Eye (tissue), 1 donor: ENCODE results near the gene MGLL.

Experiments
- DNase-seq: peaks from one replicate; pipeline ENCODE4 v3.0.0-alpha.2; 2015

The MGLL gene

GRCh38 chr3:127699416-127700300 is 122.7 kb downstream of the MGLL start:
- DNase-seq, result no peak

DNA sequence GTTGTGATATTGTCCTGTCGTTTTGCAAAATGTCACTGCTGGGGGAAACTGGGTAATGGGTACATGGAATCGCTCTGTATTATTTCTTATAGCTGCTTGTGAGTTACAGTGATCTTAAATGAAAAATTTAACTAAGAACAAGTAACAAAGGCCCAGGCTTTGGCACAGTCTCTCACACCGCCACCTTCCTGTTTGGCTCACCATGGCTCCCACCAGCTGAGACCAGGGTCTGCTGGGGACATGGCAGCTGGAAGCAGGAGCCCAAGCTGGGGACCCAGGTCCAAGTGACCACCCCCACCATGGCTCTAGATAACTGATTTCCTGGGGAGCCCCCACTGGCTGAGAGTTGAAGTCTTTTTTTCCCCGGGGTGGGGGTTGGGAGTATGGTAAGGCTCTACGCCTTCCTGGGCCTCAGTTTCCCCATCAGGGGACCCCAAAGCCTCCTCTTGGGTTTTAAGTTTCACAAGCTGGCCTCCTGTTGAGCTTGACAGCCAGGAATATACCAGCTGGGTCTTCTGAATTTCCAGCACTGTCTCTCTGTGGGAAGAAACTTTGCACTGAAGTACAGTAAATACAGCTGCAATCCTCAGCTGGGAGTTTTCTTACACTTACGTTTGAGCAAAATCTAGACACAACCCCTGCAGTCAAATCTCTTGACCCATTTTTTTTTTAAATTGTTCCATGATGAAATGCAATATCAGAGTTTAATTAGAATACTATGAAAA is 123.5 kb downstream of the MGLL start:
- no peak for DNase-seq

GRCh38 chr3:127698286-127698685 is 124.0 kb downstream of the MGLL start:
- no peak for DNase-seq

- peak; percentile 94 for DNase-seq
These were observed 124.6 kb downstream of the MGLL start for GRCh38 chr3:127697551-127698240.

DNA sequence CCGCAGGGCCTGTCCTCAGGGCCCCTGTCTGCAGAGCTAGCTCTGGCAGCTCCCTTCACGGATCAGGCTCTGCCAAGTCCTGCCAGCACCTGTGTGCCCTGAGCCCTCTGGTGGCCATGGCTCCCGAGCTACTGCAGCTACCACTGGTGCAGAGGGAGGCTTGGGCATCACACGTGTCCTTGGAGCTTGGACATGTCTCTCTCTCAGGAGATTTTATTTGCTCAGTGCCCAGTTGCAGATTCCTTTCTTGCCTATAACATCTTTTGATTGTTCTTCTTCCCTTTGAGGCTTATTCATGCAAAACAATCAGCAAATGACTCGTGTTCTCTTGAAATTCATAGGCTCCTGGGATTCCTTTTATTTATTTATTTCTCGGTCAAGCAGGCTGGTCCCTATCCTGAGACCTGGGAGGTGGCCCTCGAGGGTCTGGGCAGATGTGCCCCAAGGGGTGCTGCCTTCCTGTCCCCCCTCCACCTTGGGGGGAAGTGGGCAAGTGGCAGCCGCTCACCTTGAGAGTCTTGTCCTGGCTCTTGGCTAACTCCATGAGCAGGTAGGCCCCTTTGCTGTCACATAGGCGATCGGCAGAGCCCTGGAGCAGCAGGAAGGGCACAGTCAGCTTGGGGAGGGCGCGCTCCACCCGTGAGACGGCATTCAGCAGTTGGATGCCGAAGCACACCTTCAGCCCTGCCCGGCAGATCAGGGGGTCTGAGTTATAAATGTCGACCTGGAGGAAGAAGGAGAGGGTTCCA is 127.7 kb downstream of the MGLL start:
- DNase-seq, result no peak

GRCh38 chr3:127693336-127693843 is 128.9 kb downstream of the MGLL start:
- DNase-seq, result no peak

- DNase-seq, result no peak
These were observed 129.6 kb downstream of the MGLL start for GRCh38 chr3:127692501-127693335.

DNA sequence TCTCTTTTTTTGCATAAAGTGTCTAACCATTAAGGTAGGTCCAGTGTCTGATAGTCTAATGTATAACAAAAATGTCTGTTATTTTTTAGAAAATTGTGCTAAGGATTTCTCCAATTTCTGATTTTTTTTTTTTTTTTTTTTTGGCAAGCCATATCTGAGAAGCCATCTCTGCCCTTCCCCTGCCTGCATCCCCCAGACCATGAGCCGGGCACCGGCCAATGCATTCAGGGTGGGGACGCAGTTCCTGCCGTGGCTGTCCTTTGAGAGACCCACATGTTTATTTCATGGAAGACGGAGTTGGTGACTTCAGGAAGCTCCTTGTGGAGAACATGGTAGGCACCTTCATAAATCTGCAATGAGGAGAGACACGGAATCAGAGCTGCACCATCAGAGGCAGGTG is 130.3 kb downstream of the MGLL start:
- DNase-seq, result no peak

DNA sequence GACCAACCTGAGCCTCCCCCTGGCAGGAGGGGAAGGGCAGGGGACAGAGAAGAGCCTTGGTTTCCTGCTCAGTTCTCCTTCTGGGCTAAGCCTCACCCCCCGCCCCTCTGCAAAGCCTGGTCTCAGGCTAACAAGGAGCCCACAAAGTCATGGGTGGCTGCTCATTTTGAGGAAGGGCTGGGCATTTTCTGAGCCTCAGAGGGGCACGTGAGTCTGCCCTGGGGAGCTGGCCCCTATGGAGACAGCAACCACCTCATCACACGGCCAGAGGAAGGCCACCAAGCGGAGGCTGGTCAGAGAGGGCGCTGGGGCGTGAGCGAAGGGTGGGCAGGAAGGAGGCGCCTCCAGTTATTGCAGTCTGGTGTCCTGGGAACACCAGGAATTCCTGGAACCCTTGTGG is 130.8 kb downstream of the MGLL start:
- no peak for DNase-seq

DNA sequence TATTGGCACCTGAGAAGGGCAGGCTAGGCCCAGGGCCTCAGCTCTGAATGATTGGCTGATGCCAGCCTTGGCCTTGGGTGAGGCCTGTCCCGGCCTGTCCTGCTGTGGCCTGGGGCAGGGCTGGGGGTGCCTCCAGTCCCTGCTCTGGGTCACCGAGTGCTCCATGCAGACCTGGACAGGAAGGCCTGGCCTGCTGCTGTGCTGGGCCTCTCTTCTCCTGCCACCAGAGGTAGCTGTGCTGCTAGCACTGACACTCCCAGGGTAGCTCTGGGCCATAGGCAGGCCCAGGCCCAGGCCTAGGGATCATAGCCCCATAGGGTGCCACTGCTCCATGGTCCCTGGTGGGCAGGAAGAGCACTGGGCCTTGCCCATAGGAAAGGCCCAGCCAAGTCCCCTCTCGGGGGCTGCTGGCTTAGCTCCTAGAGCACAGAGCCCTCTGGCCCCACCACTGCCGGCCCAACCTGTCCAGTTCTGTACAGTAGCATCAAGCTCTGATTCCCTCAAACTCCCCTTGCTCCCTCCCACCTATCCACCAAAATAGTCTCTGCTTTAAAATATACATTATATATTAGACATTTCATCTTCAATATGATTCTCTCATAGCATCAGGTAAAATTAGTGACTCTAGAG is 131.4 kb downstream of the MGLL start:
- DNase-seq, result peak; percentile 60

DNA sequence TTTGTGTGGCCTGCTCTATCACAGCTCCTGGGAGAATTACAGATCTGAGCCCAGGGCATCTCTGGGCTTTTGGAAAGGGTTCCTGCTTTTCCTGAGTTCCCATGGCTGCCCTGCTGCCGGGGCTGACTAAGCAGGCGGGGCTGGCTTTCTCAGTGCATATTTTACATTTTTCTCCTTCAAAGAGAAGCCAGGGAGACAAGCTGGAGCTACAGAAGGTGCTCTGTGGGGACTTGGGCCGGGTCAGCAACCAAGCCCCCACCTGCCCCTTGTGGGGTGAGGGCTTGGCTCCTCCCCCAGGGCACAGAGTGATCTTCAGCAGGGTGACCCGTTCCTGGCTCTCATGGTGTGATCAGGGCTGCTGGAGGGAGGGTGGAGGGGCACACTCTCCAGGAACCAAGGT is 132.2 kb downstream of the MGLL start:
- DNase-seq, result no peak

DNA sequence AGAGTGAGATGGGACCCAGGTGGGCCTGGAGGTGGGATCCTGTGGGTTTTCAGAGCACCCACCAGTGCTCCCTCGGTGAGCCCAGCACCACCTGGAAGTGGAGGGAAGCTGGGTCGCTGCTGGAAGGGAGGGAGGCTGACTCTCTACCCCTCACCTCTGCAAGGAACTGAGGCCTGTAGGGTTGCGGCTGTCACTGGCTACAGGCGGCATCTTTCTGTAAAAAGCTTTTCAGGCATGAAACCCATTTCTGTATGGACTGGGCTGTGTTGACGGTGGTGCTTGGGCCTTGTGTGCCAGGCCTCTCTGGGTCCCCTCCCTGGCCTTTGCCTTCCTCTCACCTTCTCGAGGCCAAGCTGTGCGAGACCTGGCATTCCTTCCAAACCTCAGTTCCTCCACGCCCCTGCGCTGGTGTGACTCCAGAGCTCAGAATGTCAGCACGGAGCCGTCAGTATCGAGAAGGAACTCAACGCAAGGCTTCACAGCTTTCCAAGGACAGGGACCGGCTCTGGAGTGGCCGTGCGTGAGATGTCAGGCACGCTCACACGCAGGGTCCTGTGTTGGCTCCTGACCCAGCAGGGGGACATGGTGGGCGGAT is 133.0 kb downstream of the MGLL start:
- no peak for DNase-seq

DNA sequence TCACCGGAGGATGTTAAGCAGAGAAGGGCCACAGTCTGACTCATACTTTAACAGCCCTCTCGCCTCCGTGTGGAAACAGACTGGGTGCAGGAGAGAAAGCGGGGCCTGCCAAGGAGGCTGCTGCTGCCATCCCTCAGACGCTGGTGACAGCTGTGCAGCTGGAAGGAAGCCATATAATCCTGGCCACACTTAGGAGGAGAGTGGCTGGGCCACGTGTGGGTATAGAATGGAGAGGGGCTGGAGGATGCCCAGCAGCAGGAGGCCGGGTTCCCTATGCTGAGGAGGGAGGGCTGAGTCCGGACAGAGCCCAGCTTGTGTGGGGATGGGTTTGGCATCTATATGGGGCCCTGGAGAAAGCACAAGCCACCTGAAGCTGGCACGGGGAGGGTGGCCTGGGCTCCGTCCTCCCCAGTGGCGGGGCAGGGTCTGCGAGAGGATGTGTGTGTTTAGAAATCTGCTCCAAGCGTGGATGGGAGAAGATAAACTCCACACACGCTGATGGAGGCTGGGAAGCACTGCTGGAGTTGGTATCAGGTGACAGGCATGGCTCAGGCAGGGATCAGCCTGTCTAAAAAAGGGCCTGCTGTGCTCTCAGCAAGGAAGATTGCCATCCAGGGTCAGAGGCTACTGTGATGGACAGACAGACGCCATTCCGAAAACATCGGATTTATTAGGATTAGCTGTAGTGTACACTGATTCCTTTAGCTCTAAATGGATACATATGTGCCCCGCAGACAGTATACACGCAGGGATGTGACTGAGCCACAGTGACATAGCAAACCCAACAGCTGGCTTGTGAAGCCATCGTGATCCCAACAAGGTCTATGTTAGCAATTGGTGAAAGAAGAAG is 133.7 kb downstream of the MGLL start:
- no peak for DNase-seq

DNA sequence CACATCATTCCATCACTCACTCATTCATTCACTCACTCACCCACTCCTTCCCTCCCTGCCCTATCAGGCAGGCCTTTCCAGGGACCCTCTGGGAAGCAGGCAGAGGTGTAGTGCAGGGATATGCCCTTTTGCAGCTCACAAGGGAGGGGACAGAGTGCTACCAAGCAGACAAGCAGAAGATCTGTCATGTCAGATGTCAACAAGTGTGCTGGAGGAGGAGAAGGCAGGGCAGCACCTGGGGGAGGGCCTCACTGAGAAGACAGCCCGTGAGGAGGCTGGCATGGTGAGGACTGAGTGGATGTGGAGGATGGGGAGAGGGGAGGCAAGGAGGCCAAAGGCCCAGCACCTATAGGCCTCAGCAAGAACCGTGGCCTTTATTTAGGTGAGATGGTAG is 134.3 kb downstream of the MGLL start:
- no peak for DNase-seq

GRCh38 chr3:127687228-127687737 is 135.0 kb downstream of the MGLL start:
- no peak for DNase-seq

- no peak for DNase-seq
These were observed 135.8 kb downstream of the MGLL start for GRCh38 chr3:127686512-127686894.

- no peak for DNase-seq
These were observed 136.4 kb downstream of the MGLL start for GRCh38 chr3:127685708-127686511.

DNA sequence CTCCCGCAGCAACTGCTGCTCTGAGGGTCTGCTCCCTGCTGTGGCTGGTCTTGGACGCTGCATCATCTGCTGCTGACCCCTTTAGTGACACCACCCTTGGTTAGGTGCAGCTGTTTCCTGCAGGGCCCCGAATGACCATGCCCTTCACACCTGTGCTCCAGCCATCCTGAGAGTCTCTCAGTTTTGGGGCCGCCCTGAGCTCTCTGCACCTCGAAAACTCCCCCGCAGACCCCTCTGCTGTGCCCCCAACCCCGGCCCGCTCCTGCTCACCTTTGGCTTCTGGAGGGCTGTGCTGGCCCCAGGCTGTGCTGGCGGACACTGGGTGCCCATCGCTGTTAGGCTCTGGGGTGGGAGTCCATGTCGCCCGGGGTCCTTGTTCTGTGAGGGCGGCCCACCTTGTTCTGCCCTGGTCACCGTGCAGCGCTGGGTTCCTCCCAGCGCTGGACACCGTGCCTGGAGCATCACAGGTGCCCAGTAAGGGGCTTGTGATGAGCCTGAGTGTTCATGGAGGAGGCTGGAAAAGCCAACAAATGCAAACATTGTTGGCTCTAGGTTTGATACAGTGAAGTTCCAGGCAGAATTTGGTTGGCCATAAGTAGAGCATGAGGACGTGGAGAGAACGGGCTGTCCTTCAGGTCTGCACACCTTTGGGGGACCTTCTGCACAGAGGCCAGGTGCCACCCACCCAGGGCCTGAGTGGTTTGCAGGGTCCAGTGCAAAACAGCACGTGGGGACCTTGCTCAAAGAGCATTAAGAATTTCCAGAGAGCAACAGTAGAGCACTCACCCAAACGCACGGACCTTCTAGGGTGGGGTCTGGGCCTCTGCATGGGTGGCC is 137.2 kb downstream of the MGLL start:
- DNase-seq, result no peak
